ENCODE data around the gene YWHAQ.

DNA sequence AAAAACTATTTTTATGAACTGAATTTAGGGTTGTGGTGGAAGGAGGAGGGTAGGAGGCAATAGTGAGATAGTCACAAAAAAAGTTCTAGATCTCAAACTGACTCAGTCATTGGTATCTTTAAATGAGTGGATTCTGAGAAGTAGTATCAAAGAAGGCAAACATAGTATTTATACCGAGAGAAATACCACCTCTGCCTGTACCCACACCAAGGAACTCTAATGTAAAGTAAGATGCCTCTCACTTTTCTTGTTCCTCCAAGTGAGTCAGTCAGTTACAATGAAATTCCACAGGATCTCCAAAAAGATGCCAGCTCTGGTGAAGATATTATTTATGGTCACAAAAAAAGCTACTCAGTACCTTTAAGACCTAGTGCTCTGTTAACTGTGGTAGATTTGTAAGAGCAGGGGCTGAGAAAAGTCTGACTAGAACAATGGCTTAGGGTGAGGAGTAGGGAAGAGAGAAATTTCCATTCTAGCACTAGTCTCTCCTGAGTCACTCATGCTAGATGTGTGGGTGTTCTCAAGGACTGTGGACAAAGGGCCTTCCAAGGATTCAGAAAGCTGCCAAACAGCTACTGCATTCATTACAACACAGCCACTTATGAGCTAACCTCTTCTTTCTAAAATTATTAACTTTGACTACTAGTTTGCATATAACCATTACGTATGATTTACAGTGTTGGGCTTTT is 36.3 kb downstream of the YWHAQ start:
- TF ChIP-seq, protein P1, sequence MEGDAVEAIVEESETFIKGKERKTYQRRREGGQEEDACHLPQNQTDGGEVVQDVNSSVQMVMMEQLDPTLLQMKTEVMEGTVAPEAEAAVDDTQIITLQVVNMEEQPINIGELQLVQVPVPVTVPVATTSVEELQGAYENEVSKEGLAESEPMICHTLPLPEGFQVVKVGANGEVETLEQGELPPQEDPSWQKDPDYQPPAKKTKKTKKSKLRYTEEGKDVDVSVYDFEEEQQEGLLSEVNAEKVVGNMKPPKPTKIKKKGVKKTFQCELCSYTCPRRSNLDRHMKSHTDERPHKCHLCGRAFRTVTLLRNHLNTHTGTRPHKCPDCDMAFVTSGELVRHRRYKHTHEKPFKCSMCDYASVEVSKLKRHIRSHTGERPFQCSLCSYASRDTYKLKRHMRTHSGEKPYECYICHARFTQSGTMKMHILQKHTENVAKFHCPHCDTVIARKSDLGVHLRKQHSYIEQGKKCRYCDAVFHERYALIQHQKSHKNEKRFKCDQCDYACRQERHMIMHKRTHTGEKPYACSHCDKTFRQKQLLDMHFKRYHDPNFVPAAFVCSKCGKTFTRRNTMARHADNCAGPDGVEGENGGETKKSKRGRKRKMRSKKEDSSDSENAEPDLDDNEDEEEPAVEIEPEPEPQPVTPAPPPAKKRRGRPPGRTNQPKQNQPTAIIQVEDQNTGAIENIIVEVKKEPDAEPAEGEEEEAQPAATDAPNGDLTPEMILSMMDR (IDR thresholded peaks at IDR 0.05), result no peak
- no peak for TF ChIP-seq POLR2AphosphoS5 (IDR thresholded peaks at IDR 0.05)
- TF ChIP-seq EP300 (IDR thresholded peaks at IDR 0.05), result no peak
- no peak for TF ChIP-seq POLR2A (IDR thresholded peaks at IDR 0.05; ENCODE audit: low read depth)
